Measurements from ENCODE around the gene GALNT15.

Gene GALNT15

DNA sequence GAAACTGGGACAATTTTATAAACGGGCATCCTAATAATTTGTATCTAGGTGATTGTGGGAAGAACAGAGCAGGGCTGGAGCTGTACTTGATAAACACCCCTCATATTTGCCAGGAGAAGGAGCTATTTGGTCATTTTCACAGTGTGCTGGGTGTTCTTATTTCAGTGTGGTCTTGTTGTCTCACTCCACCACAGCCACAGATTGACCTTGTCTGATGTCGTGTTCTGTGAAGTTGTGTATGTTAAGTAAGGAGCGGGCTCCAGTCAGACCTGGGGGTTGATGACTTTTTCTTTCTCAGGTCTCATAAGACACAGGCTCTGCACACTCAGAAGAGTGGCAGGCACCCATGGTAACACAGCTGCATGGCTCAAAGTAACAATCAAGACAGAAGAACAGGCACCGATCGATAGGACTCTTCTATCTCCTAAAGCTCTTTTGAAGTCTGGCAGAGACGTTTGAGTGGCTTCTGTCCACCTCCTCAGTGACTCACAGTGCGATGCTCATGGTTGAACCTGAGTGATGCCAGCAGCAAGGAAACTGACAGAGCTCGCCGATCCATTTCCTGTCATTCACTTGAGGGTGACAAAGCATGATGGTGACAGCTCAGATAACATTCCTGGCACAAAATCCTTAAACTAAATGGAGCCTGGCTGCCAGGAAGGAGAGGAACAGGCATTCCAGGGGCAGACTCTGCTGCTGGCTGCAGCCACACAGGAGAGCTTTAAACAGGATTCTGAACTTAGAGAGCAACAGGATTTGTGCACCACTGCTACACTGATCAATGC is 69.4 kb downstream of the GALNT15 start:
- H3K4me3 ChIP-seq (ENCODE audit: insufficient read length, low read depth): no peak overlapping the region
- H3K9ac ChIP-seq (ENCODE audit: insufficient read length, low read depth): no peak overlapping the region
- no peaks in the 10 kb centered on the region for H3K9me3 ChIP-seq (ENCODE audit: insufficient read depth, low read length)
- no peak for DNase-seq (ENCODE audit: low read depth, low spot score)
- no peaks in the 10 kb centered on the region for H3K36me3 ChIP-seq (ENCODE audit: insufficient read depth, insufficient read length, low read length)
- no peak for TF ChIP-seq SUZ12 (IDR thresholded peaks at IDR 0.05; ENCODE audit: extremely low read depth, insufficient read depth, insufficient read length)
- TF ChIP-seq YY1 (IDR thresholded peaks at IDR 0.05; ENCODE audit: insufficient read depth, insufficient read length): no peak
- TF ChIP-seq ZNF274 (IDR thresholded peaks at IDR 0.05; ENCODE audit: low read depth, low read length): no peak
- H3K4me1 ChIP-seq (ENCODE audit: insufficient read depth, insufficient read length): peaks cover 5% of the 10 kb centered on the region
- H3K27me3 ChIP-seq (ENCODE audit: insufficient read depth, insufficient read length): no peaks in the 10 kb centered on the region

DNA sequence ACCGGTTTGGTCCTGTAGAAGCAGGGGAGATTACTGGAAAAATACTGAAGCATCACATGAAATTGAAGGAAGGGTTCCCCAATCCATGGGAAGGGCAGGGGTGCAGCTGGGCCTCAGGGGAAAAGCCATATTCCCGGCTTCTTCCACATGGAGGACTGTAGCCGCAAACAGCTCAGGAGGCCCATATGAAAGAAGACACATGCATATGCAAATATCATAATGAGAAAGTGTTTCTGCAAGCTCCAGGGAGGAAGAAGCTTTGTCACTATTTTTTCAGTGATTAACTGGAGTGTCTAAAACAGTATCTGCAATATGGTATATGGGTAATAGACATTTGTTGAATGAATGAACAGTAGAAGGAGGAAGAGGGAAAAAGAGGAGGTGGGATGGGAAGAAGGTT is 71.1 kb downstream of the GALNT15 start:
- Histone ChIP-seq H3K9me3 (ENCODE audit: insufficient read depth, low read length) (no peaks in the 10 kb centered on the region), H3K9ac (ENCODE audit: insufficient read length, low read depth) (no peak overlapping the region), H3K27me3 (ENCODE audit: insufficient read depth, insufficient read length) (no peaks in the 10 kb centered on the region), H3K4me1 (ENCODE audit: insufficient read depth, insufficient read length) (peaks cover 5% of the 10 kb centered on the region), H3K4me3 (ENCODE audit: insufficient read length, low read depth) (no peak overlapping the region), H3K36me3 (ENCODE audit: insufficient read depth, insufficient read length, low read length) (no peaks in the 10 kb centered on the region)
- no peak for DNase-seq (ENCODE audit: low read depth, low spot score)
- TF ChIP-seq SUZ12 (IDR thresholded peaks at IDR 0.05; ENCODE audit: extremely low read depth, insufficient read depth, insufficient read length) (no peak), YY1 (IDR thresholded peaks at IDR 0.05; ENCODE audit: insufficient read depth, insufficient read length) (no peak), ZNF274 (IDR thresholded peaks at IDR 0.05; ENCODE audit: low read depth, low read length) (no peak)

DNA sequence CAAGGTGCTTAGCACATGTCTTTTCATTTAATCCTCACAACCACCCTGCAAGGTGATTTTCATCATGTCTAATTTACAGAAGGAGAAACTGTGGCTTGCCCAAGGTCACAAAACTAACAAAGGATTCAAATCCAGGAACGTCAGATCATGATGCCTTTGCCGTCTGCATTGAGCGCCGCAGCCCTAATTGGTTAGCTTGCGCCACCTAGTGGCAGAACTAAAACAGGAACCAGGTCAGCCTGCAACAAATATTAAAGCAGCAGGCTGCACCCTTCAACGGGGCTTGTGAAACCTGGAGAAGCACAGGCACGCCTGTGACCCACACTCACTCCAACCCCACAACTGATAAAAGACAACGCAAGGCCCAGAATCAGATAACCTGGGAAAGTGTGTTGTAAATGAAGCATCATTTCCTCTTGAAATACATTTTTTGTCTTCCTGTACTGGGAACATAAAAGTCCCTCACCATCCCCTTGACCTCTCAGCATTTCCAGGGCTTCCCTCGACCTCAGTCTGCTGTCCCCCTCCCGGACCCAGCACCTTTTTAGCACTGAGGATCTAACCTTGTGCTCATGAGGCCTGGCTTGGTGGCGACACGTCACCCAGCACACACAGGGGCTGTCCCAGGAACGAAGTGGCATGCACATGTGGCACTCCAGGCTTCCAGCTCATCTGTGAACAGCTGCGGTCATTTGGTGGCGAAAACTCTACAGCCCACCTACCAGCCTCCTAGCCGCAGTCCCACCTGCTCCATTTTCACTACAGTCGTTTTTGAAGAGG is 73.0 kb downstream of the GALNT15 start:
- Histone ChIP-seq H3K36me3 (ENCODE audit: insufficient read depth, insufficient read length, low read length) (no peaks in the 10 kb centered on the region), H3K4me1 (ENCODE audit: insufficient read depth, insufficient read length) (peaks cover 5% of the 10 kb centered on the region), H3K4me3 (ENCODE audit: insufficient read length, low read depth) (no peak overlapping the region), H3K9me3 (ENCODE audit: insufficient read depth, low read length) (no peaks in the 10 kb centered on the region), H3K27me3 (ENCODE audit: insufficient read depth, insufficient read length) (no peaks in the 10 kb centered on the region), H3K9ac (ENCODE audit: insufficient read length, low read depth) (no peak overlapping the region)
- DNase-seq (ENCODE audit: low read depth, low spot score): peak; percentile 70
- TF ChIP-seq YY1 (IDR thresholded peaks at IDR 0.05; ENCODE audit: insufficient read depth, insufficient read length): no peak

DNA sequence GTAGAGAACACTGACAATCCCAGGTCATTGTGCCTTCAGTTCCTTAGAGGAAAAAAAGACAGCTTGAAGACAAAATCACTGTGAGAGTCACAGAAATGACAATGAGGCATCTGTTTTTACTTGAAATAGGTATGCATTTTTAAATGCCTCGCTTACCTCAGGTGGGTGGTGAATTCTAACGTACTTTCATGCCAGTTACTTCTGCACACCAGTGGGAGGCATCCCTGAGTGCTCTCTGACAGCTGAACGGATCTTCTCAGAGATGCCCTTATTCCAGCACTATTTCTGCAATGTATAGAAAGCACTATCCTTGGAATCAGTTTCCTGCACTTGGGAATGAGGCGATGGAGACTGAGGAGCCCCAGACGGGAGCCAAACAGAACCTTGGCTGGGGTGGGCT is 74.1 kb downstream of the GALNT15 start:
- Histone ChIP-seq H3K4me3 (ENCODE audit: insufficient read length, low read depth) (no peak overlapping the region), H3K9ac (ENCODE audit: insufficient read length, low read depth) (no peak overlapping the region), H3K4me1 (ENCODE audit: insufficient read depth, insufficient read length) (peaks cover 5% of the 10 kb centered on the region), H3K36me3 (ENCODE audit: insufficient read depth, insufficient read length, low read length) (no peaks in the 10 kb centered on the region), H3K27me3 (ENCODE audit: insufficient read depth, insufficient read length) (no peaks in the 10 kb centered on the region), H3K9me3 (ENCODE audit: insufficient read depth, low read length) (no peaks in the 10 kb centered on the region)
- TF ChIP-seq SUZ12 (IDR thresholded peaks at IDR 0.05; ENCODE audit: extremely low read depth, insufficient read depth, insufficient read length) (no peak), ZNF274 (IDR thresholded peaks at IDR 0.05; ENCODE audit: low read depth, low read length) (no peak), YY1 (IDR thresholded peaks at IDR 0.05; ENCODE audit: insufficient read depth, insufficient read length) (no peak)
- DNase-seq (ENCODE audit: low read depth, low spot score): no peak

DNA sequence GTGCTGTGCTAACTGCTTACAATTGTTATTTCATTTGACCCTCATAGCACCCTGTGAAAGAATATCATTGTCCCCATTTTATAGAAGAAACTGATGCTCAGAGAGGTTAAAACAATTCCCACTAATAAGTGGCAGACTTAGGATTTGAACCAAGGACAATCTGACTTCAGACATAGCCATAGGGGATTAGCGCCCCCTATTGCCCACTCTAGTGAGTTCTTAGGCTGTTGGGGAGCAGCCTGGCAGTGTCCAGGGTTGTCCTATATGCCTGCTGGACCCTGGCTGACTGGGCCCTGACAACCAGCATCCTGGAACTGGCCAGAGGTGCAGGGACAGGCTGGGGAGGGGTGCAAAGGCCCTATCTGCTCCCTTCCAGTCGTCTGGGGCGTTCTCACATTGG is 74.9 kb downstream of the GALNT15 start:
- no peak for TF ChIP-seq ZNF274 (IDR thresholded peaks at IDR 0.05; ENCODE audit: low read depth, low read length)
- TF ChIP-seq YY1 (IDR thresholded peaks at IDR 0.05; ENCODE audit: insufficient read depth, insufficient read length): no peak
- TF ChIP-seq SUZ12 (IDR thresholded peaks at IDR 0.05; ENCODE audit: extremely low read depth, insufficient read depth, insufficient read length): no peak
- Histone ChIP-seq H3K9ac (ENCODE audit: insufficient read length, low read depth) (no peak overlapping the region), H3K4me1 (ENCODE audit: insufficient read depth, insufficient read length) (peaks cover 5% of the 10 kb centered on the region), H3K4me3 (ENCODE audit: insufficient read length, low read depth) (no peak overlapping the region), H3K9me3 (ENCODE audit: insufficient read depth, low read length) (no peaks in the 10 kb centered on the region), H3K36me3 (ENCODE audit: insufficient read depth, insufficient read length, low read length) (no peaks in the 10 kb centered on the region), H3K27me3 (ENCODE audit: insufficient read depth, insufficient read length) (no peaks in the 10 kb centered on the region)
- peak; percentile 73 for DNase-seq (ENCODE audit: low read depth, low spot score)

DNA sequence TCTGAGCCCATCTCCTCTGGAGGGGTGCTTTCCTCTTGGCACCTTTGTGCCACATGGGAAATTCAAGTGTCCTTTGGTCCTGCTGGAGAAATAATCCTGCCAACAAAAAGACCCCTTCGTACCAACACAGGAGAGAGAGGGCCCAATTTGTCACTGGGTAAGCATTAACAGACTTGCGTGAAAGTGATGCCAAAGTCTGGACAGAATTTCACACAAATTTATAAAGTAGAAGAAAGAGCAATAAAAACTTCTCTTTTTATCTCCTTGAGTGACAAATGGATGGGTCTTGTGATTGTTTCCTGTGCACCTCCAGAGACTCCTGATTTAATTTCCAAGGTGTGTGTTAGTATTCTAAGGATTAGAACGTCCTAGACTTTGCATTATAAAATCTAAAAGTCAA is 75.4 kb downstream of the GALNT15 start:
- no peaks in the 10 kb centered on the region for H3K9me3 ChIP-seq (ENCODE audit: insufficient read depth, low read length)
- DNase-seq (ENCODE audit: low read depth, low spot score): no peak
- no peak overlapping the region for H3K9ac ChIP-seq (ENCODE audit: insufficient read length, low read depth)
- TF ChIP-seq YY1 (IDR thresholded peaks at IDR 0.05; ENCODE audit: insufficient read depth, insufficient read length): no peak
- no peak for TF ChIP-seq ZNF274 (IDR thresholded peaks at IDR 0.05; ENCODE audit: low read depth, low read length)
- TF ChIP-seq SUZ12 (IDR thresholded peaks at IDR 0.05; ENCODE audit: extremely low read depth, insufficient read depth, insufficient read length): no peak
- H3K27me3 ChIP-seq (ENCODE audit: insufficient read depth, insufficient read length): no peaks in the 10 kb centered on the region
- H3K36me3 ChIP-seq (ENCODE audit: insufficient read depth, insufficient read length, low read length): no peaks in the 10 kb centered on the region
- no peak overlapping the region for H3K4me3 ChIP-seq (ENCODE audit: insufficient read length, low read depth)
- H3K4me1 ChIP-seq (ENCODE audit: insufficient read depth, insufficient read length): peaks cover 5% of the 10 kb centered on the region

DNA sequence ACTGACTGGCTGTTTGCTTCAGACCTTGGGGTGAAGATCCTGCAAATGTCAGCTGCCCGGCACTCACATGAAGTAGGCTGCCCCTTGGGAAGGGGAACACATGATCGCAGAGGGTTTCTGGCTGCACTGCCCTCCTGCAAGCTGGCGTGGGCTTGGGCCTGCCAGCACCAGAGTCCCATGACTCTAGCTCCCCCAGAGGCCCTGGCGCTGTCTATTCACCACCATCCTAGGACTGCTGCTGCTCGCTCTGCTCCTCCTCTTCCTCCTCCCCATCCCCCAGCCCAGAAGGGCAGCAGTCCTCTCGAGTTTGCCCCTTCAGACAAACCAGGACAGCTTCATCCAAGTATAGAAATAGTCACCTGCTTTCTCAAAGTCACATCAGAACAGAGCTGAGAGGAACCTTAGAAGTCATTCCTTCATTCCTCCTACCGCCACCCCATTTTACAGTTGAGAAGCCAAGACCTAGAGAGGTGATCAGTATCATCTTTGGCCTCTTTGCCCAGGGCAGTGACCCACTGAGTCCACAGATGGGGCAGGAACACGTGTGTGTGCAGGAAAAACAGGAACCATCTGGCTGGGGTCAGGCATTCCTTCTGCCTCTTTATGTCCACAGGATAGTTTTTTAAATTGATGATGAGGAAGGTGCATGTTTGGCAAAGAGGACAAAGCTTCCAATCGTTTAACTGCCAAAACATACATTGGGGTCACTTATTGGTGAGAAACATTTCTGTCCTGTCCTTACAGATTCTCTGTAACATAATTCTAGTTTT is 77.0 kb downstream of the GALNT15 start:
- Histone ChIP-seq H3K4me1 (ENCODE audit: insufficient read depth, insufficient read length) (peaks cover 5% of the 10 kb centered on the region), H3K9me3 (ENCODE audit: insufficient read depth, low read length) (no peaks in the 10 kb centered on the region), H3K27me3 (ENCODE audit: insufficient read depth, insufficient read length) (no peaks in the 10 kb centered on the region), H3K9ac (ENCODE audit: insufficient read length, low read depth) (no peak overlapping the region), H3K36me3 (ENCODE audit: insufficient read depth, insufficient read length, low read length) (no peaks in the 10 kb centered on the region), H3K4me3 (ENCODE audit: insufficient read length, low read depth) (no peak overlapping the region)
- no peak for DNase-seq (ENCODE audit: low read depth, low spot score)
- TF ChIP-seq SUZ12 (IDR thresholded peaks at IDR 0.05; ENCODE audit: extremely low read depth, insufficient read depth, insufficient read length) (no peak), ZNF274 (IDR thresholded peaks at IDR 0.05; ENCODE audit: low read depth, low read length) (no peak), YY1 (IDR thresholded peaks at IDR 0.05; ENCODE audit: insufficient read depth, insufficient read length) (no peak)

Measured in NT2/D1 (cell line).